ENCODE measurements around the gene ADAMTS2. TPM values are rescaled to one million over a fixed set of nuclear protein-coding genes. Genes with fewer than 3 reads are reported as not detected.
"Not testable (repeated sequence)": the region's sequence is repeated elsewhere in the genome, so short reads cannot be mapped to it uniquely, and the experiment has no call there.

The ADAMTS2 gene
- total RNA-seq, 4 donors from 2014 or later, result 6.0 to 20.9 (median 13.5) TPM

DNA sequence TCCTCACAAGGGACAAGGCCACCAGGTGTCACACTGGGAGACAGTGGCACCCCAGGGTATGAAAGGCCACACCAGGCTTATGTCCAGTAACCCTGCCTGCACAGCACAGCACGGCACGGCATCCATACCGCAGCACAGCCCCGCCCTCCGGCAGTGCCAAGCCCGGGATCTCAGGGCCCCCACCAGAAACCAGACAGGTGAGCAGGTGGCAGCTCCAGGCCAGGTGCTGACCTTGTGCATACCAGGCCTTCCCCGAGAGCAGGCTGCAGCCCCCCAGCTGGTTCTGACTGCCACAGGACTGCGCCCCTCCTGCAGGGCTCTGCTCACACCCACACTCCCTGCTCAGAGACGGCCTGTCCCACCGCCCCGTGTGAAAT lies 56.5 kb downstream of the ADAMTS2 start:
- intact Hi-C loops (cut with DNase I; ENCODE audit: low total_unique reads), result no loop called here
- Histone ChIP-seq H3K9me3 (no peaks in the 10 kb centered on the region), H3K27ac (no peak overlapping the region), H3K36me3 (no peaks in the 10 kb centered on the region), H3K27me3 (no peaks in the 10 kb centered on the region), H3K4me3 (no peak overlapping the region), H3K4me1 (peaks cover 0 to 5% (median 2%) of the 10 kb centered on the region in 4 donors)
- DNase-seq, result no peak
- no peak for TF ChIP-seq POLR2A (IDR thresholded peaks at IDR 0.05)
- TF ChIP-seq, protein P1, sequence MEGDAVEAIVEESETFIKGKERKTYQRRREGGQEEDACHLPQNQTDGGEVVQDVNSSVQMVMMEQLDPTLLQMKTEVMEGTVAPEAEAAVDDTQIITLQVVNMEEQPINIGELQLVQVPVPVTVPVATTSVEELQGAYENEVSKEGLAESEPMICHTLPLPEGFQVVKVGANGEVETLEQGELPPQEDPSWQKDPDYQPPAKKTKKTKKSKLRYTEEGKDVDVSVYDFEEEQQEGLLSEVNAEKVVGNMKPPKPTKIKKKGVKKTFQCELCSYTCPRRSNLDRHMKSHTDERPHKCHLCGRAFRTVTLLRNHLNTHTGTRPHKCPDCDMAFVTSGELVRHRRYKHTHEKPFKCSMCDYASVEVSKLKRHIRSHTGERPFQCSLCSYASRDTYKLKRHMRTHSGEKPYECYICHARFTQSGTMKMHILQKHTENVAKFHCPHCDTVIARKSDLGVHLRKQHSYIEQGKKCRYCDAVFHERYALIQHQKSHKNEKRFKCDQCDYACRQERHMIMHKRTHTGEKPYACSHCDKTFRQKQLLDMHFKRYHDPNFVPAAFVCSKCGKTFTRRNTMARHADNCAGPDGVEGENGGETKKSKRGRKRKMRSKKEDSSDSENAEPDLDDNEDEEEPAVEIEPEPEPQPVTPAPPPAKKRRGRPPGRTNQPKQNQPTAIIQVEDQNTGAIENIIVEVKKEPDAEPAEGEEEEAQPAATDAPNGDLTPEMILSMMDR (IDR thresholded peaks at IDR 0.05), result no peak
- no peak for TF ChIP-seq POLR2AphosphoS5 (IDR thresholded peaks at IDR 0.05)
- no peak for TF ChIP-seq EP300 (IDR thresholded peaks at IDR 0.05; ENCODE audit: low read depth)
- WGBS, 2 donors (ENCODE audit: low coverage in 1 of 2), result 95% methylated on average over 5 of the region's 11 CpGs; no CpG with 5 or more reads in 1 of the 2 donors
- in situ Hi-C loops (cut with MboI; ENCODE audit: low pct_ligation_motif_present in 1 of 4, low pct_unique_long_range_greater_than_20kb in 1 of 4, low sequenced_read_pairs in 3 of 4), result no loop called here

DNA sequence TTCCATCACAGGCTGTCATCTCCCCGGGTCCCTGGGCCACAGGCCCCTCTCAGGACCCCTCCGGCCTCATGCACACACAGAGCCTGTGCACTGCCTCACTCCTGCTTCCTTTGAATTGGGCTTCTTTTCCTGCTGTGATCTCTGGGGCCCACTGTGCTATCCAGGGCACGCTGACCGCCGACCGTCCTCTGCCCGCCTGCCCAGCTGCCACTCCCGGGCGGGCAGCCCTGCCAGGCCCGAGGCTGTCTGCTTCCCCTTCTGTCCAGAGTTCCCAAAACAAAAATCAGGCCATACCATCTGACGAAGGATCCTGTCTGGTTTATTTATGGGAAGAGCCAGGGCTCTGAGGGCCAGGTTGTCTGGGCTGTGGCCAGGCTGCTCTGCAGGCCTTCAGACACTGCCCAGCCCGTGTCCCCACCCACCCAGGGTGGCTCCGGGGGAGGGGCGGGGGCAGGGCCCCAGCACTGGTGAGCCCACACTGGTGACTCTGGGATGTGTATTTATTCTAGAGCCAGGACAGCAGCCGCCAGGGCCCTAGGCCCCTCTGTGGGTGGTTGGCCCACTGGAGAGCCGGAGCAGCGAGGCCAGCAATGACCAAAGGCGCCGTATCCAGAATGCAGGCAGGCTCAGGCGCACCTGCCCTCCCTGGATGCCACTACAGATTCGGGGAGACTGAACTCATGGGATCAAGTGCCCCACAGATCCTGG lies 57.0 kb downstream of the ADAMTS2 start:
- TF ChIP-seq POLR2AphosphoS5 (IDR thresholded peaks at IDR 0.05) (no peak), EP300 (IDR thresholded peaks at IDR 0.05; ENCODE audit: low read depth) (no peak), POLR2A (IDR thresholded peaks at IDR 0.05) (no peak)
- TF ChIP-seq, protein P1 (IDR thresholded peaks at IDR 0.05), result no peak
- in situ Hi-C loops (cut with MboI; ENCODE audit: low pct_ligation_motif_present in 1 of 4, low pct_unique_long_range_greater_than_20kb in 1 of 4, low sequenced_read_pairs in 3 of 4), result no loop called here
- WGBS, 2 donors (ENCODE audit: low coverage in 1 of 2), result 72% methylated on average over 21 of the region's 21 CpGs; no CpG with 5 or more reads in 1 of the 2 donors
- no peak overlapping the region for H3K27ac ChIP-seq
- DNase-seq, result no peak
- H3K9me3 ChIP-seq, result no peaks in the 10 kb centered on the region
- H3K4me3 ChIP-seq, result no peak overlapping the region
- peaks cover 0 to 5% (median 2%) of the 10 kb centered on the region in 4 donors for H3K4me1 ChIP-seq
- intact Hi-C loops (cut with DNase I; ENCODE audit: low total_unique reads), result no loop called here
- H3K27me3 ChIP-seq, result no peaks in the 10 kb centered on the region
- no peaks in the 10 kb centered on the region for H3K36me3 ChIP-seq

DNA sequence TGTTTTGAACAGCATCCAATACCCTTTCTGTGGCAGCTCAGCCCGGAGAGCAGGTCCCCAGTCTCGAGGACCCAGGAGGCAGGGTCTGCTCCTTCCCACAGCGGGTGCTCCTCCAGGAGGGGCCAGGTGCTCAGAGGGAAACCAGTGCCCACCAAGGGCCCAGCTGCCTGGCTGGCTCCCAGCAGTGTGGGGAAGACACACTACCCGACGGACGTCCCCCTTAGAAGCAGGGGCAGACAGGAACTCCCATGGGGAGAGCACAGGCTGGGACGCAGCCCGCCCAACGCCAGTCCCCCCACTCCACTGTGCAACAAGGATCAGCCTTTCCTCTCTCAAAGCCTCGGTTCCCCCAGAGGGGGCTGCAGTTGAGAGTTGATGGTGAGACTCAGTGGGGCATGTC lies 57.6 kb downstream of the ADAMTS2 start:
- no peak for DNase-seq
- Histone ChIP-seq H3K4me3 (no peak overlapping the region), H3K36me3 (no peaks in the 10 kb centered on the region), H3K27me3 (no peaks in the 10 kb centered on the region), H3K27ac (no peak overlapping the region), H3K9me3 (no peaks in the 10 kb centered on the region), H3K4me1 (peaks cover 0 to 5% (median 2%) of the 10 kb centered on the region in 4 donors)
- 68% methylated on average over 9 of the region's 10 CpGs; no CpG with 5 or more reads in 1 of the 2 donors for WGBS, 2 donors (ENCODE audit: low coverage in 1 of 2)
- in situ Hi-C loops (cut with MboI; ENCODE audit: low pct_ligation_motif_present in 1 of 4, low pct_unique_long_range_greater_than_20kb in 1 of 4, low sequenced_read_pairs in 3 of 4) (no loop called here), intact Hi-C loops (cut with DNase I; ENCODE audit: low total_unique reads) (loop anchor here (1.0 kb wide), 1 partner anchor 18 kb away; no protein-coding TSS in a partner anchor)
- TF ChIP-seq POLR2AphosphoS5 (IDR thresholded peaks at IDR 0.05) (no peak), POLR2A (IDR thresholded peaks at IDR 0.05) (no peak), EP300 (IDR thresholded peaks at IDR 0.05; ENCODE audit: low read depth) (no peak)
- TF ChIP-seq, protein P1 (IDR thresholded peaks at IDR 0.05), result no peak

DNA sequence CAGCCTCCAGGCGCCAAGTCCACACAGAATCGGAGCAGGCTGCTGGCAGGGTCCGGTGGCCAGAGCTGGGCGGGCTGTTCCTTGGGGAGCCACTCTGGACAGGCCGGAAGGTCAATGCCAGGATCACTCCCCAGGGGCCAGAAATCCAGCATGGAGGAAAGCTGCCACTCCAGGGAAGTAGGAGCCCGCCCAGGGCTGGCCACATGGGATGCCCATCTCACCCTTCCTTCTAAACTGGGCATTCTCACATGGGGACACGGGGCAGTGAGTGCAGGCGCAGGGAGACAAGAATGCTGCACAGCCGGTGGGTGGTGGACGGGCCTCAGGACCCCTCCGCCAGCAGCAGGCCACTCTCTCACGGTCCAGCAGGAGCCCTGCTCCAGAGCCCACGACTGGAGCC lies 58.2 kb downstream of the ADAMTS2 start:
- H3K4me1 ChIP-seq, result peaks cover 0 to 5% (median 2%) of the 10 kb centered on the region in 4 donors
- no peaks in the 10 kb centered on the region for H3K9me3 ChIP-seq
- intact Hi-C loops (cut with DNase I; ENCODE audit: low total_unique reads), result loop anchor here (1.0 kb wide), 1 partner anchor 18 kb away; no protein-coding TSS in a partner anchor
- in situ Hi-C loops (cut with MboI; ENCODE audit: low pct_ligation_motif_present in 1 of 4, low pct_unique_long_range_greater_than_20kb in 1 of 4, low sequenced_read_pairs in 3 of 4), result no loop called here
- TF ChIP-seq, protein P1 (IDR thresholded peaks at IDR 0.05), result no peak
- TF ChIP-seq POLR2AphosphoS5 (IDR thresholded peaks at IDR 0.05), result no peak
- TF ChIP-seq POLR2A (IDR thresholded peaks at IDR 0.05), result no peak
- TF ChIP-seq EP300 (IDR thresholded peaks at IDR 0.05; ENCODE audit: low read depth), result no peak
- no peak overlapping the region for H3K27ac ChIP-seq
- no peaks in the 10 kb centered on the region for H3K36me3 ChIP-seq
- no peaks in the 10 kb centered on the region for H3K27me3 ChIP-seq
- WGBS, 2 donors (ENCODE audit: low coverage in 1 of 2), result 78% methylated on average over 13 of the region's 13 CpGs; no CpG with 5 or more reads in 1 of the 2 donors
- DNase-seq, result no peak
- H3K4me3 ChIP-seq, result no peak overlapping the region

DNA sequence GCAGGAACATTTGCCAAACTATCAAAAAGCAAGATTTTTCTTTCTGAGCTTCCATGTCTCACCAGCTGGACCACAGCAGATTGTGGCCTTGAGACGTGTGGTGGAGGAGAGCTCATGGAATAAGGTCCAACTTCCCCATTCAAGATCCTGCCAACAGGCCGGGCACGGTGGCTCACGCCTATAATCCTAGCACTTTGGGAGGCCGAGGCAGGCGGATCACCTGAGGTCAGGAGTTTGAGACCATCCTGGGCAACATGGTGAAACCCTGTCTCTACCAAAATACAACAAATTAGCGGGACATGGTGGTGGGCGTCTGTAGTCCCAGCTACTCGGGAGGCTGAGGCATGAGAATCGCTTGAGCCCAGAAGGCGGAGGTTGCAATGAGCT lies 59.5 kb downstream of the ADAMTS2 start:
- in situ Hi-C loops (cut with MboI; ENCODE audit: low pct_ligation_motif_present in 1 of 4, low pct_unique_long_range_greater_than_20kb in 1 of 4, low sequenced_read_pairs in 3 of 4); H3K36me3 ChIP-seq; H3K27me3 ChIP-seq; DNase-seq; H3K4me3 ChIP-seq; H3K4me1 ChIP-seq; H3K27ac ChIP-seq; intact Hi-C loops (cut with DNase I; ENCODE audit: low total_unique reads); H3K9me3 ChIP-seq: not testable (repeated sequence)
- WGBS, 2 donors (ENCODE audit: low coverage in 1 of 2), result 91 to 100% methylated on average over 1 to 10 of the region's 11 CpGs

Measured in transverse colon (tissue), 4 donors.